DMS 273 treated with DMSO at 0.1 percent for 48 hours (cell line): ENCODE data around the gene PLPPR5.

Experiments
- DNase-seq: peaks from one replicate; lab custom pipeline; 2025; lab: John Stamatoyannopoulos, UW

PLPPR5 gene

GRCh38 chr1:98849969-98850636, 154.6 kb downstream of the PLPPR5 start:
- DNase-seq = no peak

GRCh38 chr1:98842241-98842640, 162.4 kb downstream of the PLPPR5 start:
- no peak for DNase-seq
